Hepatocyte (in vitro differentiated cells): ENCODE measurements around the gene DCPS. TPM values are rescaled to one million over a fixed set of nuclear protein-coding genes. Genes with fewer than 3 reads are reported as not detected.

Experiments used
- DNase-seq: peaks from one replicate; pipeline ENCODE4 v3.0.0-alpha.2; 2016; ENCODE audit warnings: low spot score
- H2AFZ ChIP-seq: fragments of 200-600 bp; sonication (generic); 2 replicates; pipeline ENCODE4 v1.6.0; 2016; ENCODE audit warnings: antibody characterized with exemption, mild to moderate bottlenecking
- H3K27ac ChIP-seq: fragments of 200-600 bp; sonication (generic); 2 replicates; pipeline ENCODE4 v1.5.1; 2016; ENCODE audit warnings: mild to moderate bottlenecking
- H3K27me3 ChIP-seq: fragments of 200-600 bp; sonication (generic); 2 replicates; pipeline ENCODE4 v1.6.1; 2016
- H3K36me3 ChIP-seq: fragments of 200-600 bp; sonication (generic); replicated peaks from 2 replicates; pipeline ENCODE4 v1.5.1; 2016; ENCODE audit warnings: low read depth; ENCODE audit not compliant: insufficient read depth
- H3K4me1 ChIP-seq: fragments of 200-600 bp; sonication (generic); 2 replicates; pipeline ENCODE4 v1.5.1; 2016; ENCODE audit warnings: mild to moderate bottlenecking, moderate library complexity; ENCODE audit not compliant: insufficient read depth
- H3K4me2 ChIP-seq: fragments of 200-600 bp; sonication (generic); 2 replicates; pipeline ENCODE4 v1.6.0; 2016
- H3K4me3 ChIP-seq: fragments of 200-600 bp; sonication (generic); 2 replicates; pipeline ENCODE4 v1.5.1; 2016; ENCODE audit warnings: mild to moderate bottlenecking
- H3K79me2 ChIP-seq: fragments of 200-600 bp; sonication (generic); 2 replicates; pipeline ENCODE4 v1.6.0; 2017; ENCODE audit warnings: mild to moderate bottlenecking
- H3K9me2 ChIP-seq: fragments of 200-600 bp; sonication (generic); replicated peaks from 2 replicates; pipeline ENCODE4 v1.6.0; 2017; ENCODE audit warnings: mild to moderate bottlenecking; ENCODE audit not compliant: insufficient read depth
- H3K9me3 ChIP-seq: fragments of 200-600 bp; sonication (generic); 2 replicates; pipeline ENCODE4 v1.5.1; 2016; ENCODE audit warnings: low read depth, mild to moderate bottlenecking
- H4K20me1 ChIP-seq: fragments of 200-600 bp; sonication (generic); 2 replicates; pipeline ENCODE4 v1.6.0; 2016; ENCODE audit warnings: mild to moderate bottlenecking; ENCODE audit not compliant: insufficient read depth, poor library complexity, severe bottlenecking
- EZH2 ChIP-seq: fragments of 200-600 bp; sonication (generic); IDR thresholded peaks from 2 replicates; pipeline ENCODE4 v1.6.1; 2016; ENCODE audit warnings: antibody characterized with exemption, mild to moderate bottlenecking, borderline replicate concordance
- EZH2phosphoT487 ChIP-seq: fragments of 200-600 bp; sonication (generic); IDR thresholded peaks from one replicate; pipeline ENCODE4 v1.6.1; 2018; ENCODE audit warnings: antibody characterized with exemption, mild to moderate bottlenecking, low read depth, moderate library complexity; ENCODE audit not compliant: unreplicated experiment, severe bottlenecking
- WGBS: methylation state at CpG from one replicate; pipeline ENCODE4 v1.1.6; 2016; ENCODE audit warnings: low lambda C conversion rate; ENCODE audit errors: missing lambda C conversion rate; 5-methylcytosine and 5-hydroxymethylcytosine counted together
- polyA plus RNA-seq: library from polyadenylated mRNA; unstranded; fragments of >200 nt; fragmentation: Nextera tagmentation; extraction: Ambion mirVana; gene quantifications from 2 replicates; pipeline ENCODE4 v1.2.1, GENCODE V29; 2016
- total RNA-seq: library from RNA; depleted of rRNA; stranded (reverse); fragments of >200 nt; gene quantifications from 2 replicates; pipeline ENCODE4 v1.2.3, GENCODE V29; 2014
- TF ChIP-seq, protein P1 (sequence below): fragments of 200-600 bp; sonication (generic); IDR thresholded peaks from 2 replicates; pipeline ENCODE4 v1.5.1; 2016; ENCODE audit warnings: antibody characterized with exemption, mild to moderate bottlenecking; ENCODE audit not compliant: poor library complexity

Gene DCPS
- total and polyA plus RNA-seq, 2 experiments from 2014 or later = 6.5 to 16.8 TPM

DNA sequence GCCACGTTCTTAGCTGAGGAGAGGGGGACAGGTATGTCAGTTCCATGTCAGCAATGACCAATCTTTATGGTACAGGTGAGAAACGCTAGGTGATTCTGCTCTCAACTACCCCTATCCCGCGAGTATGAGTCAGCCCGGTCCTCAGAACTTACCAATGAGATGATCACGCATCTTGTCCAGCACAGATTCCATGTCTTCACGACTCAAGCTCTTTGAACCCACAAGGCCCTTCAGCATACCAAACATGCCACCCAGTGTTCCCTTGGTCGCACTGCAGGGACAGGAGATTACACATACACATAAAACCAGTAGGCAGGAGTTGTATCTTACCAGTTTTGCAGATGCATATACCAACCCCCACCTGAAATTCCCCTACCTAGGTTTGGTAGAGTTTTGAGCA, 38.0 kb upstream of the DCPS start:
- no peak for TF ChIP-seq EZH2phosphoT487
- no peak for TF ChIP-seq EZH2
- TF ChIP-seq, protein P1, sequence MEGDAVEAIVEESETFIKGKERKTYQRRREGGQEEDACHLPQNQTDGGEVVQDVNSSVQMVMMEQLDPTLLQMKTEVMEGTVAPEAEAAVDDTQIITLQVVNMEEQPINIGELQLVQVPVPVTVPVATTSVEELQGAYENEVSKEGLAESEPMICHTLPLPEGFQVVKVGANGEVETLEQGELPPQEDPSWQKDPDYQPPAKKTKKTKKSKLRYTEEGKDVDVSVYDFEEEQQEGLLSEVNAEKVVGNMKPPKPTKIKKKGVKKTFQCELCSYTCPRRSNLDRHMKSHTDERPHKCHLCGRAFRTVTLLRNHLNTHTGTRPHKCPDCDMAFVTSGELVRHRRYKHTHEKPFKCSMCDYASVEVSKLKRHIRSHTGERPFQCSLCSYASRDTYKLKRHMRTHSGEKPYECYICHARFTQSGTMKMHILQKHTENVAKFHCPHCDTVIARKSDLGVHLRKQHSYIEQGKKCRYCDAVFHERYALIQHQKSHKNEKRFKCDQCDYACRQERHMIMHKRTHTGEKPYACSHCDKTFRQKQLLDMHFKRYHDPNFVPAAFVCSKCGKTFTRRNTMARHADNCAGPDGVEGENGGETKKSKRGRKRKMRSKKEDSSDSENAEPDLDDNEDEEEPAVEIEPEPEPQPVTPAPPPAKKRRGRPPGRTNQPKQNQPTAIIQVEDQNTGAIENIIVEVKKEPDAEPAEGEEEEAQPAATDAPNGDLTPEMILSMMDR = no peak
- Histone ChIP-seq H4K20me1 (peaks cover 6% of the 10 kb centered on the region), H3K4me3 (no peak overlapping the region), H3K79me2 (peaks cover 34% of the 10 kb centered on the region), H3K36me3 (peaks cover 9% of the 10 kb centered on the region), H3K4me1 (peaks cover 17% of the 10 kb centered on the region), H3K4me2 (no peak overlapping the region), H3K9me2 (no peaks in the 10 kb centered on the region), H3K27me3 (no peaks in the 10 kb centered on the region), H3K27ac (no peak overlapping the region), H2AFZ (no peak overlapping the region), H3K9me3 (no peaks in the 10 kb centered on the region)
- WGBS = 97% methylated on average over 8 of the region's 8 CpGs
- DNase-seq = no peak

- DNase-seq = no peak
- WGBS = 82% methylated on average over 6 of the region's 6 CpGs
- peaks cover 17% of the 10 kb centered on the region for H3K4me1 ChIP-seq
- no peaks in the 10 kb centered on the region for H3K9me2 ChIP-seq
- H3K4me3 ChIP-seq = peak overlapping the region; percentile 87
- H3K27ac ChIP-seq = peak overlapping the region; percentile 93
- peak overlapping the region; percentile 97 for H3K4me2 ChIP-seq
- H3K36me3 ChIP-seq = peaks cover 9% of the 10 kb centered on the region
- TF ChIP-seq EZH2phosphoT487 = no peak
- TF ChIP-seq EZH2 = no peak
- TF ChIP-seq, protein P1 = no peak
- no peaks in the 10 kb centered on the region for H3K9me3 ChIP-seq
- H3K27me3 ChIP-seq = no peaks in the 10 kb centered on the region
- peaks cover 6% of the 10 kb centered on the region for H4K20me1 ChIP-seq
- peaks cover 34% of the 10 kb centered on the region for H3K79me2 ChIP-seq
- peak overlapping the region; percentile 66 for H2AFZ ChIP-seq
Measured at GRCh38 chr11:126267650-126268049, 36.2 kb upstream of the DCPS start.

GRCh38 chr11:126268361-126268707, 35.5 kb upstream of the DCPS start:
- Histone ChIP-seq H3K4me2 (peak overlapping the region; percentile 97), H3K36me3 (peaks cover 9% of the 10 kb centered on the region), H3K27ac (peak overlapping the region; percentile 93), H4K20me1 (peaks cover 6% of the 10 kb centered on the region), H3K79me2 (peaks cover 34% of the 10 kb centered on the region), H3K4me1 (peaks cover 17% of the 10 kb centered on the region), H3K9me2 (no peaks in the 10 kb centered on the region), H3K4me3 (peak overlapping the region; percentile 87), H3K27me3 (no peaks in the 10 kb centered on the region), H3K9me3 (no peaks in the 10 kb centered on the region), H2AFZ (peak overlapping the region; percentile 66)
- no peak for TF ChIP-seq EZH2phosphoT487
- TF ChIP-seq, protein P1 = no peak
- no peak for TF ChIP-seq EZH2
- peak; percentile 48 for DNase-seq
- WGBS = 0% methylated on average over 15 of the region's 23 CpGs
